ENCODE data around the gene MRPL37.

DNA sequence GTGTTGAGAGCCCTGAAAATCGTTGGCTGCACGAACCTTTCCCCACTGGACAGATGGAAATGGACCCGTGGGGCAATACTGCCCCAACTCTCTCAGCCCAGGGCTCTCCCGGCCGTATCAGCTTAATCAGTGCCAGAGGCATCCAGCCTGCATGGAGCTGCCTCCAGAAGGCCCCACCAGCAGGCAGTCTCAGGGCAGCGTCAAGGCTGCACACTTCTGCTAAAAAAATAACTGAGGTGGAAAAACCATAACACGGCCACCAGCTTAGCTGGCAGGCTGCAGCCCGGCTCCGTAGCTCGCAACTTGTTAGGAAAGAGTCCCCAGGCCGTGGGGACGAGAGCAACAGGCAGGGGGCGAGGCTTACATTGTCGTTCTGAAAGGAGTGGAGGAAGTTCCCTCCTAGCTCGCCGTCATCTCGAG lies 27.9 kb downstream of the MRPL37 start:
- TF ChIP-seq, protein P1, sequence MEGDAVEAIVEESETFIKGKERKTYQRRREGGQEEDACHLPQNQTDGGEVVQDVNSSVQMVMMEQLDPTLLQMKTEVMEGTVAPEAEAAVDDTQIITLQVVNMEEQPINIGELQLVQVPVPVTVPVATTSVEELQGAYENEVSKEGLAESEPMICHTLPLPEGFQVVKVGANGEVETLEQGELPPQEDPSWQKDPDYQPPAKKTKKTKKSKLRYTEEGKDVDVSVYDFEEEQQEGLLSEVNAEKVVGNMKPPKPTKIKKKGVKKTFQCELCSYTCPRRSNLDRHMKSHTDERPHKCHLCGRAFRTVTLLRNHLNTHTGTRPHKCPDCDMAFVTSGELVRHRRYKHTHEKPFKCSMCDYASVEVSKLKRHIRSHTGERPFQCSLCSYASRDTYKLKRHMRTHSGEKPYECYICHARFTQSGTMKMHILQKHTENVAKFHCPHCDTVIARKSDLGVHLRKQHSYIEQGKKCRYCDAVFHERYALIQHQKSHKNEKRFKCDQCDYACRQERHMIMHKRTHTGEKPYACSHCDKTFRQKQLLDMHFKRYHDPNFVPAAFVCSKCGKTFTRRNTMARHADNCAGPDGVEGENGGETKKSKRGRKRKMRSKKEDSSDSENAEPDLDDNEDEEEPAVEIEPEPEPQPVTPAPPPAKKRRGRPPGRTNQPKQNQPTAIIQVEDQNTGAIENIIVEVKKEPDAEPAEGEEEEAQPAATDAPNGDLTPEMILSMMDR (IDR thresholded peaks at IDR 0.05), result no peak
- no peak for TF ChIP-seq EP300 (IDR thresholded peaks at IDR 0.05)
- TF ChIP-seq POLR2A (IDR thresholded peaks at IDR 0.05), result no peak

Data from ovary (tissue), 3 donors.